NCI-H1105 (cell line): ENCODE data around the gene RND3.

ENCODE experiments used
- DNase-seq: peaks from one replicate; lab custom pipeline; 2025; lab: John Stamatoyannopoulos, UW

Gene RND3

DNA sequence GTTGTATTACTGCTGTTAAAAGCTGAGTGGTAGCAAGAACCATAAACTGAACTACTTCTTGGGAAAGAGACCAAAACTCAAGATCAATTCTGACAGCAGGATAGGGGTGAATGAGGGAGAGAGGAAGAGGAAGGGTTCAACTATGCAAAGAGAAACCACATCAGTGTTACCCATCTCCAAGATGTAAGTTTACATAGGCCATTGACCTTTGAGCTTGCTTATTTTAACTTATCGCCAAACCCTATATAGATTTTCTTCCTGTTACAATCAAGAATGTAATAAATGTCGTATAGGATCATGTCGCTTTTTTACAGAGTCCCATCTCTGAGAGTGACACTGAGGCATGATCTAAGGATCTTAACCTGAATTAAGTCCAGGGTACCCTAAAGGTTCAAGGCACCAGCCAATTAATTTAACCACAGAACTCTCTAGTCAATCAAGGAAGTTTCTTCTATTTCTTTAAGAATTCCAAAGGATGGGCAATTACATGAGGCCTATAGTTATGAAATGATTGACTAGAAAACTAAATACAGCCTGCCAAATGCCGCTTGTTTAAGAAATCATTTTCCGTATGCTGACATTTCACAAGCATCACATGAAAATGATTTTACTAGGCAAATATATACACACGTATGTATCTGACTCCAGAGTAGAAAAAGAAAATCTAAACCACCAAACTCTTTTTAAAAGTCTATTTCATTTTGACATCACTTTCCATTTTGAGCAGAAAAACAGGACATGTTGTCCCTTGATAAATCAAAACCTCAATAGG, 11.8 kb downstream of the RND3 start:
- no peak for DNase-seq

GRCh38 chr2:150474326-150475074, 13.0 kb downstream of the RND3 start:
- no peak for DNase-seq

- no peak for DNase-seq
These were observed 13.7 kb downstream of the RND3 start for GRCh38 chr2:150473767-150474166.

DNA sequence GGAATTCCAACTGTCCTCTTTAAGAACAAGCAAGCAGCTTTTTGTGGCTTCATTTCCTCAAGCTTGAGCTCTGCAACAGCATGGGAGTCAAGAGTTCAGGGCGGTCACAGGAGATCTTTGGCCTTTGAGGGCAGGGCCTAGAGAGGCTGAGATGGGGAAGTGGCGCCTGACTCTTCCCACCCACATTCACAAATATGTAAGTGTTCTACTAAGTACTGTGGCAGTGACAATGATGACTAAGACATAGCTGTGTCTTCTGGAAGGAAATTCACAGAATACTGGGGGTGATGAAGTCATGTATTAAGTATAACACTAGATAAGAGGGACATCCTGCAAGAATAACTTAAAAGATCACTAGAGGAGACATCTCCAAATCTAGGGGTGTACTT, 15.0 kb downstream of the RND3 start:
- no peak for DNase-seq

DNA sequence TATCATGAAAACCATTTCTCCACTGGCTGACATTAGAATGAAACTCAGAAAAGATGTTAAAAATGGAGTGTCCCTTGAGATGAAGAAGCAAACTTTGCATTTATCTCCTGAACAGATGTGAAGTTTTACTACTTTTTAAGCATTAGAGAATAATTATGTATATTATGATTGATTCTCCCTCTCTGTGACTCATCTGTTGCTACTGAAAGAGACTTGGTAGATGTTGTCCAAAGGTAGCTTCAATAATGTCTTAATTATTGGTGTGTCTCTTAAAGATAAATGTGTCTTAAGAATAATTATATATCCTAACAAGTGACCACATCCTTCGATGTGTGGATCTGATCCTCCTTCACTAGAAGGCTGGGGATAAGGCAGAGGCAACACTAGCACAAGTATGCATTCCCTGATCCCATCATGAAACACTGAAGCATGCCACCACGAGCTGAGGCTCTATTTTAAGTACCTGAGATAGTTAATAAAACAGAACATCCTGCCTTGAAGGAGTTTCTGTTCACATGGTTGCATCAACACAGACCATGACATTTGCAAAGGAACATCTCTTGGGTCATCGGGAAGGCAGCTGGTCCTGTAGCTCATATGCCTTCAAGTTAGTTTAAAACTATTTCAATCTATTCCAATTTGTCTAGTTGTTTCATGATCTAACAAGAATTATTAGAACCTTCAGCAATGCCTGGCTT, 15.5 kb downstream of the RND3 start:
- no peak for DNase-seq

DNA sequence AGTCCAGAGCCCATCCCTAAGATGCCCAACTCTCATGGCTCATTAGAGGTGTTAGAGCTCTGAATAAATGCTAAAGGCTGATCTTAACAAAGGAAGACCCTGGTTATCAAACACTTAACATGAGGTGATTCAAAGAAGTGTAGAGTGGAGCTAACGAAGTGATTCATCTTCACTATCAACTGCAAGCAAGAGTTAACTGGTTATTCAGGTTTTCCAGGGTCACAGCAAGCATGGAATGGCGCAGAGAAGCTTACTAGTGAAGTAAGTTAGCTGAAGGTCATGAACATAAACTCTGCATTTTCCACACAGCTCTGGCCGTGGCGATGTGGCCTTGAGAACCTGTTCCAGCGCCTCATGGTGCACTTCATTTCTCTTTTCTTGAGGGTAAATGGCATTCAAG, 17.0 kb downstream of the RND3 start:
- no peak for DNase-seq

GRCh38 chr2:150469706-150470274, 17.7 kb downstream of the RND3 start:
- no peak for DNase-seq

- DNase-seq = no peak
These were observed 19.0 kb downstream of the RND3 start for GRCh38 chr2:150468350-150468960.

- no peak for DNase-seq
These were observed 19.9 kb downstream of the RND3 start for GRCh38 chr2:150467621-150467963.

GRCh38 chr2:150466741-150467620, 20.5 kb downstream of the RND3 start:
- no peak for DNase-seq

DNA sequence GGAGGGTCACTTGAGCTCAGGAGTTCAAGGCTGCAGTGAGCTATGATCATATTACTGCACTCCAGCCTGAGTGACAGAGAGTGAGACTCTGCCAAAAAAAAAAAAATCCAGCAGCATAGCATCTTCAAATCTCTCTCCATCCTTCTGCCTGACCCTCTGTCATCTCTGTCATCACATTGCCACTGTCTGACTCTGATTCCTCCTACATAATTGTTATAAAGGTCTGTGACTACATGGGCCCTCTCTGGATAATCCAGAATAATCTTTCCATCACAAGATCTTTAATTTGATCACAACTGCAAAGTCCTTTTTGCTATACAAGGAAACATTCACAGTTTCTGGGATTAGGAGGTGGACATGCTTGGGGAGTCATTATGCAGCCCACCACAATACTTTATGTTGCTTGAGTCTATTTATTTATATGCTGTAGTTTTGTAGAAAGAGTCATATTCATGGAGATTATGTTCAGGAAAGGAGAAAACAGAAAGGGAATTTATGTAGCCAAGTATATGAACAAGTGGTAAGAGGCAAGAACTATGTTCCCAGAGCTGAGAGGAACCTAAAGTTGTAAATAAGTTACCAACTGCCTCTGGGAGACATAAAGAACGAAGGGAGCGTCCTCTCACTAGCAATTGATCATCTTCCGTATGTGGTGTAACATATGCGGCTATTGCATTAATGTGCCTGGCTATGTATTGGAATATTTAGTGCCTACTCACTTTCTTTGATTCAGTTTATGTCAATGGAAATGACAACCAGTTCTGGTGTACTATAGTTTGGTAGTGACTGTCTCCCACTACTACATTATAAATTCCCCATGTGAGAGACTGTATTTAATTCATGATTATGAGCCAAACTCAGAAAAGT, 21.5 kb downstream of the RND3 start:
- no peak for DNase-seq

- DNase-seq = no peak
These were observed 22.5 kb downstream of the RND3 start for GRCh38 chr2:150464986-150465385.

- DNase-seq = no peak
These were observed 23.2 kb downstream of the RND3 start for GRCh38 chr2:150464270-150464669.

- no peak for DNase-seq
These were observed 24.7 kb downstream of the RND3 start for GRCh38 chr2:150462770-150463169.

DNA sequence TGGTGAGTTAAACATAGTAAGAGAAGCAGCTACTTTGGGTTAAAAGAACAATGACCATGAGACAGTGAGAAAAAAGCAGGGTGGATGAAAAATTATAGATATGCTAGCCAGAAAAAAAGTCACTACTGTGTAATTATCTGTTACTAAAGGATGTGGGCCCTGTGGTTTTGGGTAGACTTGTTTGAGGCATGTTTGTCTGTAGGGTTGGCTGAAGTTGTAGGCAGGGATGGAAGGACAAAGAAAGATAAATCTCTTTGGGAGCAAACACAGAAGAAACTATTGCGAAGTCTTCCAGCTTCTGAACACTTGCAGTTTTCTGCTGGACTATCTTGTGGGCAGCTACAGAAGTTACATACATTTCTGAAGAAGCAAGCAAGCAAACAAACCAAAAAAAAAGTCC, 28.2 kb downstream of the RND3 start:
- no peak for DNase-seq

- no peak for DNase-seq
These were observed 36.7 kb downstream of the RND3 start for GRCh38 chr2:150450765-150451164.

- DNase-seq = peak; percentile 22
These were observed 37.6 kb downstream of the RND3 start for GRCh38 chr2:150449856-150450255.

- DNase-seq = no peak
These were observed 42.1 kb downstream of the RND3 start for GRCh38 chr2:150445398-150445797.

DNA sequence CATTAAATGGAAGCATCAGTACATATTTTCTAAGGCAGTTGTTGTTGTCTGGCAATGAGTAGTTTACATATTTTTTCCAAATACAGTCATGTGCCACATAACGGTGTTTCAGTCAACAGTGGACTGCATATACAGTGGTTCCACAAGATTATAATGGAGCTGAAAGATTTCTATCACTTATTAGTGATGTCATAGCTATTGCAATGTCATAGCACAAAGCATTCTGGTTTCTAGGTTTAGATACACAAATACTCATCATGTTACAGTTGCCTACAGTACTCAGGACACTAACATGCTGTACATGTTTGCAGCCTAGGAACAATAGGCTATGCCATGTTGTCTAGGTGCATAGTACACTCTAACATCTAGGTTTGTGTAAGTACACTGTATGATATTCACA, 45.0 kb downstream of the RND3 start:
- no peak for DNase-seq

DNA sequence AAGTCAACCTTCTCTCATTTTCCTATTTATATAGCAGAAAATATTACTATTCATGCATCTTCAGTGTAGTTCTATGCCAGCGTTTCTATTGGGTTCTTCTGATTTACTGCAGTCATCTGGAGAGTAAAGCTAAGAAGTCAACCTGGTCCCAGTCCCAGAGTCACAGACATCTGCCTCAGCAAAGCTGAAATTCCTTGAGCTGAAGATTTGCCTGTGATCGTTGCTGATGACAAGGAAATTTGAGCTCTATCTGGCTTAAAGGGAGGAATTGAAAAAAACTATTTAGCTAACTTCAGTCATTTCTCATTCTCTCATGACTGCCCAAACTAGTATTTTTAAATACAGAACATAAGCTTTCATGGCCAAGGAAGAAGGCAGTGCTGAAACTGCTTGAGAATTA, 45.7 kb downstream of the RND3 start:
- no peak for DNase-seq
